ENCODE data around the gene PSMB4. TPM values are rescaled to one million over a fixed set of nuclear protein-coding genes. Genes with fewer than 3 reads are reported as not detected.

Gene PSMB4
- total RNA-seq, 2 experiments from 2014 or later: 350 to 353 TPM

DNA sequence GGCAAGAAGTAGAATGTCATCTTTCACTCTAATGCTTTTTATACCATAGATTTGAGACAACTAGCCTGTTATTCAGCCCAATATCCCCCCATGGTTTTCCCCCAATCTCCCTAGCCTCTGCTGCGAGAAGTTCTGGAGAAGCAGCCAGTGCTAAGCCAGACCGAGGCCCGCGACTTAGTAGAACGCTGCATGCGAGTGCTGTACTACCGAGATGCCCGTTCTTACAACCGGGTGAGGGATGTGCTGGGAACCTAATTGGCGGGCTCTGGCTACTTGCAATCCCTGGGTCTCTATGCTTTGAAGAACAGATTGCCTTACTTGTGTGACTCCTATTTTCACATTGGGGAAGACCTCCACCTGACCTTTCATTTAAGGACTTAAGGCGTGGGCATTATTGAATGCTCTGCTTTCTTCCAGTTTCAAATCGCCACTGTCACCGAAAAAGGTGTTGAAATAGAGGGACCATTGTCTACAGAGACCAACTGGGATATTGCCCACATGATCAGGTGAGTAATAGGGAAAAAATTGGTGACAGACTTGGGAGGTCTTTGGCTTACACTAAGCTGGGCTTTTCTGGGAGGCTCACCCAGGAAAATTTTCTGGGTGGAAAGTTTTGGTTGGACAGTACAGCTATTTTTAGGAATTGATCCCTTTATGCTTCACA lies 1.9 kb downstream of the PSMB4 start:
- Mint-ChIP-seq H3K4me3 (peak overlapping the region; percentile 86), H3K36me3 (ENCODE audit: low read depth) (peaks cover 45% of the 10 kb centered on the region), H3K27ac (peak overlapping the region; percentile 96), H3K9me3 (no peaks in the 10 kb centered on the region), H3K27me3 (no peaks in the 10 kb centered on the region), H3K4me1 (ENCODE audit: low read depth) (peaks cover 35% of the 10 kb centered on the region)
- ATAC-seq (no peak), DNase-seq (no peak)
- ChIA-PET CTCF (interaction anchor here (0.9 to 1.4 kb wide), 2 partner anchors 100 to 136 kb away, joined by 3 read pairs; no protein-coding TSS in a partner anchor), POLR2A (interaction anchor here (0.6 to 2.4 kb wide), 6 partner anchors 9 to 120 kb away, joined by 3 to 11 read pairs (median 10); partner anchors contain the start of gene ZNF687)
- TF ChIP-seq, protein P1, sequence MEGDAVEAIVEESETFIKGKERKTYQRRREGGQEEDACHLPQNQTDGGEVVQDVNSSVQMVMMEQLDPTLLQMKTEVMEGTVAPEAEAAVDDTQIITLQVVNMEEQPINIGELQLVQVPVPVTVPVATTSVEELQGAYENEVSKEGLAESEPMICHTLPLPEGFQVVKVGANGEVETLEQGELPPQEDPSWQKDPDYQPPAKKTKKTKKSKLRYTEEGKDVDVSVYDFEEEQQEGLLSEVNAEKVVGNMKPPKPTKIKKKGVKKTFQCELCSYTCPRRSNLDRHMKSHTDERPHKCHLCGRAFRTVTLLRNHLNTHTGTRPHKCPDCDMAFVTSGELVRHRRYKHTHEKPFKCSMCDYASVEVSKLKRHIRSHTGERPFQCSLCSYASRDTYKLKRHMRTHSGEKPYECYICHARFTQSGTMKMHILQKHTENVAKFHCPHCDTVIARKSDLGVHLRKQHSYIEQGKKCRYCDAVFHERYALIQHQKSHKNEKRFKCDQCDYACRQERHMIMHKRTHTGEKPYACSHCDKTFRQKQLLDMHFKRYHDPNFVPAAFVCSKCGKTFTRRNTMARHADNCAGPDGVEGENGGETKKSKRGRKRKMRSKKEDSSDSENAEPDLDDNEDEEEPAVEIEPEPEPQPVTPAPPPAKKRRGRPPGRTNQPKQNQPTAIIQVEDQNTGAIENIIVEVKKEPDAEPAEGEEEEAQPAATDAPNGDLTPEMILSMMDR (IDR thresholded peaks at IDR 0.05): no peak
- intact Hi-C loops (cut with micrococcal nuclease): loop anchor here (10.0 kb wide), 1 partner anchor 116 kb away; the partner anchor contains the start of gene ZNF687

DNA sequence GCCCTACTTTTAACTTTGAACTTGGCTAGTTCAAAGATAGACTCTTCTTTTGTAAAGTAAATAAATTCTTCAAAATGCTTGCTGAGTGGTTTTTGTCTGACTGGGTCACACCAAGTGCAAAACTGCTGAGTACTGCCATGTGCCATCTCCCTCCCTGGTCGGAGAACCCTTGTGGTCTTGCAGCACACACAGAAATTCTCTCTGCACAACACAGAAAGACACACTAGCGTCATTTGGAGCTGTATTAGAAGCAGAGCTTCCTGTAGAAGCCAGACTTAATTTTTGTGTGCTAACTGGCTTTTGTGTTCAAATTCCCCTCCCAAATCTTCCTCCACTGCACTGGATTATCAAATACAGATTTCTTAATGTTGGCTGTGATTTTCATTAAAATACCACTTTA lies 2.5 kb downstream of the PSMB4 start:
- CTCF ChIA-PET: interaction anchor here (1.4 kb wide), 1 partner anchor 135 kb away, joined by 3 read pairs; no protein-coding TSS in a partner anchor
- ATAC-seq: no peak
- POLR2A ChIA-PET: interaction anchor here (0.6 to 2.4 kb wide), 4 partner anchors 14 to 60 kb away, joined by 3 to 10 read pairs (median 4); no protein-coding TSS in a partner anchor
- Mint-ChIP-seq H3K9me3 (no peaks in the 10 kb centered on the region), H3K27ac (peak overlapping the region; percentile 96), H3K36me3 (ENCODE audit: low read depth) (peaks cover 48% of the 10 kb centered on the region), H3K27me3 (no peaks in the 10 kb centered on the region), H3K4me3 (no peak overlapping the region), H3K4me1 (ENCODE audit: low read depth) (peaks cover 35% of the 10 kb centered on the region)
- TF ChIP-seq, protein P1 (IDR thresholded peaks at IDR 0.05): no peak
- intact Hi-C loops (cut with micrococcal nuclease): loop anchor here (10.0 kb wide), 1 partner anchor 117 kb away; the partner anchor contains the start of gene ZNF687
- no peak for DNase-seq

DNA sequence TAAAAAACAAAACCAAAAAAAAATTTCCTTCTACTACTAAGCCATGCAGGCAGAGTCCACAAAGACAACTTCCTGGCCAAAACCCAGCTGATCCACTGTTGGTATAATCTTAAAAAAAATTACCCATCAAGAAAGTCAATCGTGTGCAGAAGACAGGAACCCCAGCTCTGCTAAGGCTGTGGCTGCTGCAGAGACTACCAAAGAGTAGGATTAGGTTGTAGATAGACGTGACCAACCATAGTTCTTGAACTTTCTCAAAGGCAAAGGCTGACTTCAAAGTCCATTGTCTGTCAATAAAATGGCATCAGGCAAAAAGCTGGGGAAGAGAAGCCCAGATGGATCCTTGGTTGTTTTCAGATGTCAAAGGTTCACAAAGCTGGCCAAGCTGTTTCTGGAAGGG lies 3.4 kb downstream of the PSMB4 start:
- ChIA-PET CTCF (interaction anchor here (0.7 to 1.7 kb wide), 3 partner anchors 62 to 134 kb away, joined by 3 to 5 read pairs (median 5); no protein-coding TSS in a partner anchor), POLR2A (interaction anchor here (0.6 to 2.4 kb wide), 5 partner anchors 13 to 502 kb away, joined by 3 to 10 read pairs (median 3); no protein-coding TSS in a partner anchor)
- Mint-ChIP-seq H3K4me3 (no peak overlapping the region), H3K27me3 (no peaks in the 10 kb centered on the region), H3K4me1 (ENCODE audit: low read depth) (peaks cover 35% of the 10 kb centered on the region), H3K27ac (peak overlapping the region; percentile 96), H3K36me3 (ENCODE audit: low read depth) (peaks cover 54% of the 10 kb centered on the region), H3K9me3 (no peaks in the 10 kb centered on the region)
- intact Hi-C loops (cut with micrococcal nuclease): loop anchor here (10.0 kb wide), 1 partner anchor 118 kb away; the partner anchor contains the start of gene ZNF687
- DNase-seq (no peak), ATAC-seq (no peak)
- TF ChIP-seq, protein P1 (IDR thresholded peaks at IDR 0.05): no peak

DNA sequence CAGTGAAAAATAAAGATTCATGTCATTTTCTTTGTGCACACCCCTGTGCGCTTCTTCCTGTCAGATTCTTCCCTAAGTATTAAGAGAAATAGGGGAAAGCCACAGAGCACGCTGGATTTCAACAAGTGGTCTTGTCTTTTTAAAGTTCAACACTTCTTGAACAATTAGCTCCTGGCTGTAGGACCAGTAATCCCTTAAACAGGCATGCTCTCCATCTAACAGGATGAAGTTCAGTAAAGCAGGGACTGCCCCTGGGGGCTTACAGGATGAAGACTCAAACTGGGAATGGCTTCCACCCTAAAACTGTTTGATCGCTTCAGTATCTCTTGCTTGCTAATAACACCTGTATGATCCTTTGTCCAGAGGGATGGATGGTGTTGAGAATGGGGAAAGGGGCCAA lies 4.2 kb downstream of the PSMB4 start:
- Mint-ChIP-seq H3K27ac (peak overlapping the region; percentile 9), H3K4me1 (ENCODE audit: low read depth) (peaks cover 33% of the 10 kb centered on the region), H3K36me3 (ENCODE audit: low read depth) (peaks cover 54% of the 10 kb centered on the region), H3K27me3 (no peaks in the 10 kb centered on the region), H3K4me3 (no peak overlapping the region), H3K9me3 (no peaks in the 10 kb centered on the region)
- TF ChIP-seq, protein P1 (IDR thresholded peaks at IDR 0.05): no peak
- CTCF ChIA-PET: interaction anchor here (1.4 to 1.7 kb wide), 2 partner anchors 44 to 63 kb away, joined by 3 to 5 read pairs; no protein-coding TSS in a partner anchor
- ATAC-seq: no peak
- intact Hi-C loops (cut with micrococcal nuclease): loop anchor here (10.0 kb wide), 1 partner anchor 119 kb away; the partner anchor contains the start of gene ZNF687
- POLR2A ChIA-PET: interaction anchor here (0.6 to 2.4 kb wide), 3 partner anchors 13 to 502 kb away, joined by 3 to 10 read pairs (median 3); no protein-coding TSS in a partner anchor
- no peak for DNase-seq

Data from activated CD8-positive, alpha-beta T cell treated with anti-CD3 and anti-CD28 coated beads for 36 hours (primary cell).